H1 (cell line): ENCODE results near the gene BICD1. TPM values are rescaled to one million over a fixed set of nuclear protein-coding genes. Genes with fewer than 3 reads are reported as not detected.

ENCODE experiments used
- CTCF ChIA-PET: fragments of 300-600 bp; sonication (Branson Sonifier 250); formaldehyde crosslinking; loops from one replicate; lab custom pipeline; 2021; ENCODE audit not compliant: partially characterized antibody; lab: Charles Lee
- POLR2A ChIA-PET: fragments of 300-600 bp; sonication (Branson Sonifier 250); formaldehyde crosslinking; loops from one replicate; lab custom pipeline; 2021; ENCODE audit warnings: inconsistent platforms; ENCODE audit not compliant: partially characterized antibody; lab: Charles Lee
- DNase-seq, 2 experiments: peaks; one replicate each; pipeline versions ENCODE4 v3.0.0 to v3.0.0-alpha.2; 2010 to 2022; ENCODE audit warnings: low spot score in 2 of 2, low read depth in 1 of 2, mixed read lengths in 1 of 2
- FAIRE-seq: peaks from 2 replicates; lab custom pipeline; 2011; peaks lifted over from hg19 to GRCh38; lab: Jason Lieb, UNC
- H2AFZ ChIP-seq: 2 replicates; pipeline ENCODE4 v1.8.1; 2012; ENCODE audit warnings: low read length, inconsistent platforms
- H2AK5ac ChIP-seq: 2 replicates; pipeline ENCODE4 v1.6.1; 2013; ENCODE audit warnings: low read depth, low read length
- H2BK120ac ChIP-seq: replicated peaks from 2 replicates; pipeline ENCODE3; 2013; ENCODE audit warnings: low read depth, low read length, inconsistent platforms
- H2BK12ac ChIP-seq: 2 replicates; pipeline ENCODE4 v1.6.1; 2013; ENCODE audit warnings: low read depth, low read length
- H2BK15ac ChIP-seq: 2 replicates; pipeline ENCODE4 v1.6.1; 2013; ENCODE audit warnings: low read length
- H2BK20ac ChIP-seq: 2 replicates; pipeline ENCODE4 v1.6.1; 2013; ENCODE audit warnings: low read length
- H2BK5ac ChIP-seq: 2 replicates; pipeline ENCODE4 v1.6.1; 2013; ENCODE audit warnings: low read depth, low read length
- H3K14ac ChIP-seq: 2 replicates; pipeline ENCODE4 v1.6.1; 2013; ENCODE audit warnings: inconsistent platforms; ENCODE audit not compliant: insufficient read length
- H3K18ac ChIP-seq: 2 replicates; pipeline ENCODE4 v1.6.1; 2013; ENCODE audit warnings: low read length; ENCODE audit errors: extremely low read depth
- H3K23ac ChIP-seq: 2 replicates; pipeline ENCODE4 v1.6.1; 2013; ENCODE audit warnings: inconsistent platforms; ENCODE audit not compliant: insufficient read length
- H3K23me2 ChIP-seq: 2 replicates; pipeline ENCODE4 v1.6.1; 2013; ENCODE audit warnings: low read depth, low read length
- H3K27ac ChIP-seq: 2 replicates; pipeline ENCODE4 v1.6.1; 2011; ENCODE audit warnings: low read depth, low read length, inconsistent platforms
- H3K27me3 ChIP-seq, 4 experiments: replicated peaks in 1 of 4; 1 replicate in 1 of 4; 2 replicates in 3 of 4; pipeline versions ENCODE4 v1.6.1 to v1.8.1; 2011 to 2013; ENCODE audit warnings: low read length in 3 of 4, mild to moderate bottlenecking in 3 of 4, inconsistent platforms in 2 of 4, mixed read lengths in 2 of 4, moderate library complexity in 1 of 4; ENCODE audit not compliant: control insufficient read depth in 3 of 4, insufficient read depth in 3 of 4; ENCODE audit errors: extremely low read depth in 1 of 4
- H3K36me3 ChIP-seq, 4 experiments: 2 replicates each; pipeline versions ENCODE4 v1.6.1 to v1.8.1; 2011 to 2013; ENCODE audit warnings: mild to moderate bottlenecking in 4 of 4, low read length in 3 of 4, moderate library complexity in 2 of 4, control low read depth in 1 of 4, inconsistent platforms in 1 of 4; ENCODE audit not compliant: insufficient read depth in 4 of 4, control insufficient read depth in 2 of 4
- H3K4ac ChIP-seq: replicated peaks from 2 replicates; pipeline ENCODE3; 2013; ENCODE audit warnings: low read length, low read depth, mixed read lengths, inconsistent platforms; ENCODE audit not compliant: insufficient read length
- H3K4me1 ChIP-seq, 4 experiments: replicated peaks in 1 of 4; 1 replicate in 1 of 4; 2 replicates in 3 of 4; pipeline versions ENCODE4 v1.6.1 to v1.8.1; 2011 to 2013; ENCODE audit warnings: low read length in 3 of 4, inconsistent platforms in 2 of 4, mixed read lengths in 1 of 4; ENCODE audit not compliant: insufficient read depth in 4 of 4, control insufficient read depth in 3 of 4
- H3K4me2 ChIP-seq, 2 experiments: 2 replicates each; pipeline versions ENCODE4 v1.6.1 to v1.8.1; 2011 to 2013; ENCODE audit warnings: low read depth in 2 of 2, low read length in 2 of 2, control low read depth in 1 of 2, inconsistent platforms in 1 of 2, mild to moderate bottlenecking in 1 of 2; ENCODE audit not compliant: insufficient read depth in 1 of 2
- H3K4me3 ChIP-seq, 4 experiments: fragments of 200-600, 300-600 bp in 1 of 4; sonication (generic), shearing (Covaris generic), sonication (Bioruptor Twin) in 1 of 4; 2 replicates each; pipeline versions ENCODE4 v1.5.1 to v1.8.1; 2011 to 2016; ENCODE audit warnings: low read length in 4 of 4, low read depth in 3 of 4, control low read depth in 2 of 4, inconsistent platforms in 2 of 4, mild to moderate bottlenecking in 2 of 4, mixed read lengths in 1 of 4, moderate library complexity in 1 of 4; ENCODE audit not compliant: insufficient read depth in 2 of 4; ENCODE audit errors: extremely low read depth in 1 of 4
- H3K56ac ChIP-seq: replicated peaks from 2 replicates; pipeline ENCODE3; 2013; ENCODE audit warnings: low read depth, mild to moderate bottlenecking, mixed read lengths, low read length, inconsistent platforms; ENCODE audit not compliant: insufficient read length
- H3K79me1 ChIP-seq: 2 replicates; pipeline ENCODE4 v1.6.1; 2013; ENCODE audit warnings: low read depth, low read length, control low read depth
- H3K79me2 ChIP-seq, 2 experiments: 2 replicates each; pipeline versions ENCODE4 v1.6.1 to v1.8.1; 2012 to 2013; ENCODE audit warnings: low read length in 2 of 2, mild to moderate bottlenecking in 2 of 2, inconsistent platforms in 1 of 2; ENCODE audit not compliant: insufficient read depth in 2 of 2, control insufficient read depth in 1 of 2
- H3K9ac ChIP-seq, 4 experiments: replicated peaks in 1 of 4; 1 replicate in 1 of 4; 2 replicates in 3 of 4; pipeline versions ENCODE4 v1.6.1 to v1.8.1; 2011 to 2013; ENCODE audit warnings: low read depth in 3 of 4, low read length in 3 of 4, control low read depth in 2 of 4, mild to moderate bottlenecking in 2 of 4, moderate library complexity in 2 of 4, inconsistent platforms in 1 of 4; ENCODE audit errors: extremely low read depth in 1 of 4
- H3K9me3 ChIP-seq, 2 experiments: 2 replicates each; pipeline versions ENCODE4 v1.6.1 to v1.8.1; 2012 to 2013; ENCODE audit warnings: mild to moderate bottlenecking in 2 of 2, moderate library complexity in 2 of 2, control low read depth in 1 of 2, inconsistent platforms in 1 of 2, low read depth in 1 of 2, low read length in 1 of 2, mixed read lengths in 1 of 2; ENCODE audit not compliant: insufficient read depth in 2 of 2
- H4K20me1 ChIP-seq, 2 experiments: replicated peaks in 1 of 2; 2 replicates each; pipeline versions ENCODE3 to v1.8.1; 2011 to 2013; ENCODE audit warnings: inconsistent platforms in 2 of 2, low read length in 2 of 2, mild to moderate bottlenecking in 1 of 2; ENCODE audit not compliant: insufficient read depth in 2 of 2, control insufficient read depth in 1 of 2
- H4K5ac ChIP-seq: 2 replicates; pipeline ENCODE4 v1.6.1; 2013; ENCODE audit warnings: low read length, low read depth, mixed read lengths, inconsistent platforms; ENCODE audit not compliant: insufficient read length
- H4K8ac ChIP-seq: 2 replicates; pipeline ENCODE4 v1.8.0; 2013; ENCODE audit warnings: mild to moderate bottlenecking, moderate library complexity, low read length, inconsistent platforms; ENCODE audit not compliant: insufficient read depth; ENCODE audit errors: extremely low read depth
- H4K91ac ChIP-seq: replicated peaks from 2 replicates; pipeline ENCODE3; 2013; ENCODE audit warnings: low read length, mixed read lengths, inconsistent platforms; ENCODE audit not compliant: insufficient read length
- CEBPB ChIP-seq: IDR thresholded peaks from 2 replicates; pipeline ENCODE4 v1.6.1; 2012; ENCODE audit warnings: low read depth, low read length
- GABPA ChIP-seq: IDR thresholded peaks from 2 replicates; pipeline ENCODE4 v1.6.1; 2011; ENCODE audit warnings: mild to moderate bottlenecking, low read length, moderate library complexity, borderline replicate concordance; ENCODE audit not compliant: insufficient read depth
- HDAC6 ChIP-seq: IDR thresholded peaks from one replicate; pipeline ENCODE4 v1.7.1; 2012; ENCODE audit warnings: low read depth, mild to moderate bottlenecking, inconsistent platforms, low read length, moderate library complexity
- KDM1A ChIP-seq: fragments of 200-600, 300-600 bp; sonication (generic); IDR thresholded peaks from 2 replicates; pipeline ENCODE4 v1.7.1; 2016; ENCODE audit warnings: mild to moderate bottlenecking, low read length, borderline replicate concordance
- KDM5A ChIP-seq: fragments of 200-600 bp; IDR thresholded peaks from 2 replicates; pipeline ENCODE4 v1.7.1; 2012; ENCODE audit warnings: mild to moderate bottlenecking, low read length, inconsistent platforms, mixed read lengths
- POLR2AphosphoS5 ChIP-seq: IDR thresholded peaks from 2 replicates; pipeline ENCODE4 v1.6.1; 2011; ENCODE audit warnings: low read depth, low read length
- SIRT6 ChIP-seq: IDR thresholded peaks from one replicate; pipeline ENCODE4 v1.7.1; 2012; ENCODE audit warnings: low read length, inconsistent platforms
- SP1 ChIP-seq: IDR thresholded peaks from 2 replicates; pipeline ENCODE4 v1.6.1; 2011; ENCODE audit warnings: low read depth, low read length
- SP2 ChIP-seq: IDR thresholded peaks from 2 replicates; pipeline ENCODE4 v1.6.1; 2012; ENCODE audit warnings: mild to moderate bottlenecking, low read length, inconsistent platforms
- SUZ12 ChIP-seq: fragments of 200-600 bp; sonication (generic); IDR thresholded peaks from 2 replicates; pipeline ENCODE4 v1.6.1; 2012; ENCODE audit warnings: mild to moderate bottlenecking, inconsistent platforms, low read length, moderate library complexity, mixed read lengths
- TAF1 ChIP-seq: IDR thresholded peaks from 2 replicates; pipeline ENCODE4 v1.6.1; 2011; ENCODE audit warnings: mild to moderate bottlenecking, low read depth, low read length
- TAF7 ChIP-seq: optimal IDR thresholded peaks from 2 replicates; pipeline ENCODE3; 2011; ENCODE audit warnings: low read depth, mild to moderate bottlenecking, inconsistent platforms, low read length, moderate library complexity, borderline replicate concordance
- TEAD4 ChIP-seq: IDR thresholded peaks from 2 replicates; pipeline ENCODE4 v1.6.1; 2012; ENCODE audit warnings: low read depth, low read length, inconsistent platforms, mixed read lengths
- YY1 ChIP-seq: IDR thresholded peaks from 2 replicates; pipeline ENCODE4 v1.6.1; 2011; ENCODE audit warnings: low read depth, mild to moderate bottlenecking, low read length
- ZNF274 ChIP-seq: IDR thresholded peaks from 2 replicates; pipeline ENCODE4 v1.7.0; 2012; ENCODE audit warnings: low read length, borderline replicate concordance; ENCODE audit errors: extremely low read depth
- polyA plus RNA-seq, 7 experiments: library from polyadenylated mRNA; depleted of rRNA in 3 of 7; stranded (reverse) in 5 of 7; unstranded in 2 of 7; fragments of >200 nt in 5 of 7; fragments of 200-250 nt in 2 of 7; gene quantifications; 1 replicate in 5 of 7; 2 replicates in 1 of 7; 4 replicates in 1 of 7; pipeline versions ENCODE4 v1.2.1 to v1.2.3, GENCODE V29; 2011 to 2013; ENCODE audit warnings: missing spikeins in 2 of 7, mixed read lengths in 2 of 7
- total RNA-seq: library from RNA; stranded (reverse); fragmentation: NEBNext Ultra II Directional; extraction: Animal tissue kit (Norgen Biotek cat#: 25700); gene quantifications from 2 replicates; pipeline ENCODE4 v1.2.1, GENCODE V29; 2021
- TF ChIP-seq, protein P1 (sequence below): IDR thresholded peaks from 2 replicates; pipeline ENCODE4 v1.6.1; 2011; ENCODE audit warnings: low read length, improper control_type of control experiment

BICD1 gene
- total and polyA plus RNA-seq, 2 of the 8 experiments (the other 6 are each of a cell fraction or from before 2014, with no cell fraction given), result 34.1 to 58.4 TPM

- no peak overlapping the region for H3K4ac ChIP-seq
- H3K27me3 ChIP-seq, result no peaks in the 10 kb centered on the region
- no peaks in the 10 kb centered on the region for H3K23me2 ChIP-seq
- H4K20me1 ChIP-seq, result no peaks in the 10 kb centered on the region
- DNase-seq (peak in 1 of 2 experiments; percentile 13), FAIRE-seq (no peak)
- H2AK5ac ChIP-seq, result no peak overlapping the region
- no peak overlapping the region for H2AFZ ChIP-seq
- H3K23ac ChIP-seq, result no peak overlapping the region
- H4K5ac ChIP-seq, result no peak overlapping the region
- no peak overlapping the region for H3K27ac ChIP-seq
- H2BK15ac ChIP-seq, result no peak overlapping the region
- H3K36me3 ChIP-seq, result no peaks in the 10 kb centered on the region; a peak in 1 of 8 replicates
- H3K79me2 ChIP-seq, result no peaks in the 10 kb centered on the region
- peaks cover 0 to 4% (median 1%) of the 10 kb centered on the region in 4 experiments; a peak in 2 of 7 replicates for H3K4me1 ChIP-seq
- no peak overlapping the region for H3K4me3 ChIP-seq
- H3K9ac ChIP-seq, result no peak overlapping the region
- peaks cover 7 to 17% of the 10 kb centered on the region in 2 experiments; a peak in 3 of 4 replicates for H3K9me3 ChIP-seq
- ChIA-PET CTCF (interaction anchor here (1.6 to 2.0 kb wide), 2 partner anchors 14 to 19 kb away, joined by 5 to 7 read pairs; no protein-coding TSS in a partner anchor), POLR2A (interaction anchor here (0.7 kb wide), 1 partner anchor 10 kb away, joined by 3 read pairs; no protein-coding TSS in a partner anchor)
- H3K79me1 ChIP-seq, result no peaks in the 10 kb centered on the region
- H2BK12ac ChIP-seq, result no peak overlapping the region
- H3K14ac ChIP-seq, result no peak overlapping the region
- H4K91ac ChIP-seq, result no peak overlapping the region
- no peak overlapping the region for H4K8ac ChIP-seq
- no peak overlapping the region for H2BK5ac ChIP-seq
- no peak overlapping the region for H3K4me2 ChIP-seq
- no peak overlapping the region for H3K56ac ChIP-seq
- H3K18ac ChIP-seq, result no peak overlapping the region
- H2BK20ac ChIP-seq, result no peak overlapping the region
- no peak overlapping the region for H2BK120ac ChIP-seq
- TF ChIP-seq SP2 (no peak), HDAC6 (no peak), TAF7 (no peak), TEAD4 (no peak), SIRT6 (no peak), POLR2AphosphoS5 (no peak), ZNF274 (no peak), CEBPB (no peak), KDM1A (no peak), YY1 (no peak), SUZ12 (no peak), GABPA (no peak), SP1 (no peak), KDM5A (no peak), TAF1 (no peak)
- TF ChIP-seq, protein P1, sequence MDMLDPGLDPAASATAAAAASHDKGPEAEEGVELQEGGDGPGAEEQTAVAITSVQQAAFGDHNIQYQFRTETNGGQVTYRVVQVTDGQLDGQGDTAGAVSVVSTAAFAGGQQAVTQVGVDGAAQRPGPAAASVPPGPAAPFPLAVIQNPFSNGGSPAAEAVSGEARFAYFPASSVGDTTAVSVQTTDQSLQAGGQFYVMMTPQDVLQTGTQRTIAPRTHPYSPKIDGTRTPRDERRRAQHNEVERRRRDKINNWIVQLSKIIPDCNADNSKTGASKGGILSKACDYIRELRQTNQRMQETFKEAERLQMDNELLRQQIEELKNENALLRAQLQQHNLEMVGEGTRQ, result no peak
These were observed 32.2 kb upstream of the BICD1 start for GRCh38 chr12:32074432-32074831.
